Measurements from ENCODE around the gene KRTAP5-5. TPM values are rescaled to one million over a fixed set of nuclear protein-coding genes. Genes with fewer than 3 reads are reported as not detected.

The KRTAP5-5 gene
- total RNA-seq, 2 donors from 2014 or later = not detected

- intact Hi-C loops (cut with DNase I) = no loop called here
- H3K27me3 ChIP-seq (replicated peaks; ENCODE audit: insufficient read depth) = no peaks in the 10 kb centered on the region
- H3K4me1 ChIP-seq (replicated peaks) = no peaks in the 10 kb centered on the region
Measured at GRCh38 chr11:1671658-1672057, 42.1 kb downstream of the KRTAP5-5 start.

GRCh38 chr11:1672613-1673350, 43.2 kb downstream of the KRTAP5-5 start:
- no peaks in the 10 kb centered on the region for H3K36me3 ChIP-seq
- WGBS = 83% methylated on average over 15 of the region's 15 CpGs
- no peak overlapping the region for H3K4me3 ChIP-seq
- no peak overlapping the region for H3K27ac ChIP-seq
- H3K4me1 ChIP-seq (replicated peaks) = no peaks in the 10 kb centered on the region
- no peaks in the 10 kb centered on the region for H3K27me3 ChIP-seq (replicated peaks; ENCODE audit: insufficient read depth)
- no peaks in the 10 kb centered on the region for H3K9me3 ChIP-seq
- no peak for DNase-seq (ENCODE audit: low spot score)
- intact Hi-C loops (cut with DNase I) = no loop called here
- TF ChIP-seq POLR2AphosphoS5 (IDR thresholded peaks at IDR 0.05) (no peak), POLR2A (IDR thresholded peaks at IDR 0.05) (no peak), CTCF (IDR thresholded peaks at IDR 0.05) (no peak)

More at GRCh38 chr11:1671658-1672057, 42.1 kb downstream of the KRTAP5-5 start:
- no peak overlapping the region for H3K4me3 ChIP-seq
- no peak for DNase-seq (ENCODE audit: low spot score)
- H3K36me3 ChIP-seq = no peaks in the 10 kb centered on the region
- no peaks in the 10 kb centered on the region for H3K9me3 ChIP-seq
- no peak for TF ChIP-seq POLR2AphosphoS5 (IDR thresholded peaks at IDR 0.05)
- TF ChIP-seq CTCF (IDR thresholded peaks at IDR 0.05) = no peak
- no peak for TF ChIP-seq POLR2A (IDR thresholded peaks at IDR 0.05)
- 72% methylated on average over 11 of the region's 11 CpGs for WGBS
- H3K27ac ChIP-seq = no peak overlapping the region

GRCh38 chr11:1673446-1674172, 44.0 kb downstream of the KRTAP5-5 start:
- no peaks in the 10 kb centered on the region for H3K27me3 ChIP-seq (replicated peaks; ENCODE audit: insufficient read depth)
- no peaks in the 10 kb centered on the region for H3K4me1 ChIP-seq (replicated peaks)
- intact Hi-C loops (cut with DNase I) = no loop called here
- no peak for DNase-seq (ENCODE audit: low spot score)
- no peaks in the 10 kb centered on the region for H3K9me3 ChIP-seq
- WGBS = 54% methylated on average over 11 of the region's 11 CpGs
- no peaks in the 10 kb centered on the region for H3K36me3 ChIP-seq
- TF ChIP-seq POLR2AphosphoS5 (IDR thresholded peaks at IDR 0.05) (no peak), POLR2A (IDR thresholded peaks at IDR 0.05) (no peak), CTCF (IDR thresholded peaks at IDR 0.05) (no peak)
- no peak overlapping the region for H3K4me3 ChIP-seq
- no peak overlapping the region for H3K27ac ChIP-seq

- TF ChIP-seq POLR2AphosphoS5 (IDR thresholded peaks at IDR 0.05) (no peak), CTCF (IDR thresholded peaks at IDR 0.05) (no peak), POLR2A (IDR thresholded peaks at IDR 0.05) (no peak)
- Histone ChIP-seq H3K4me1 (replicated peaks) (no peaks in the 10 kb centered on the region), H3K4me3 (no peak overlapping the region), H3K36me3 (no peaks in the 10 kb centered on the region), H3K27ac (no peak overlapping the region), H3K27me3 (replicated peaks; ENCODE audit: insufficient read depth) (no peaks in the 10 kb centered on the region), H3K9me3 (no peaks in the 10 kb centered on the region)
- WGBS = 63% methylated on average over 21 of the region's 21 CpGs
- intact Hi-C loops (cut with DNase I) = no loop called here
- DNase-seq (ENCODE audit: low spot score) = no peak
Measured at GRCh38 chr11:1674173-1675131, 44.9 kb downstream of the KRTAP5-5 start.

Measured in prostate gland (tissue), 2 donors.